ENCODE data around the gene TIMM10.

TIMM10 gene

DNA sequence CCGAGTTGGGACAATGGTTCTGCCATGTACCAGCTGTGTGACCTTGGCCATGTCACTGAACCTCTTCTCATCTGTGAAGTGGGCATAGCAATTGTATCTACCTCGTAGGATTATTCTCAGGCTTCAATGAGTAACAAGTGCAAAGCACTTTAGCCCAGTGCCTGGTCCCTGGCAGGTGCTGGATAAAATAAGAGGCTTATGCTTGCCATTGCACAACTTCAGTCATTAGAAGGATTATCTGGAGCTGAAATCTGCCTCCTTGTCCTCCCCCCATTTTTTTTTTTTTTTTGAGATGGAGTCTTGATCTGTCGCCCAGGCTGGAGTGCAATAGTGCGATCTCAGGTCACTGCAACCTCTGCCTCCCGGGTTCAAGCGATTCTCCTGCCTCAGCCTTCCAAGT is 14.0 kb upstream of the TIMM10 start:
- Histone ChIP-seq H3K9me3 (ENCODE audit: severe bottlenecking) (no peaks in the 10 kb centered on the region), H3K27me3 (ENCODE audit: insufficient read depth, poor library complexity, severe bottlenecking) (no peaks in the 10 kb centered on the region), H3K4me1 (ENCODE audit: insufficient read depth, poor library complexity, severe bottlenecking) (no peaks in the 10 kb centered on the region), H3K36me3 (ENCODE audit: low read depth) (no peaks in the 10 kb centered on the region; the same call in 1 of the 2 replicates), H3K27ac (ENCODE audit: poor library complexity, severe bottlenecking) (no peak overlapping the region), H3K4me3 (ENCODE audit: severe bottlenecking) (no peak overlapping the region)
- ATAC-seq (ENCODE audit: low read depth) (no peak), DNase-seq (ENCODE audit: low spot score) (no peak)
- TF ChIP-seq, protein P1, sequence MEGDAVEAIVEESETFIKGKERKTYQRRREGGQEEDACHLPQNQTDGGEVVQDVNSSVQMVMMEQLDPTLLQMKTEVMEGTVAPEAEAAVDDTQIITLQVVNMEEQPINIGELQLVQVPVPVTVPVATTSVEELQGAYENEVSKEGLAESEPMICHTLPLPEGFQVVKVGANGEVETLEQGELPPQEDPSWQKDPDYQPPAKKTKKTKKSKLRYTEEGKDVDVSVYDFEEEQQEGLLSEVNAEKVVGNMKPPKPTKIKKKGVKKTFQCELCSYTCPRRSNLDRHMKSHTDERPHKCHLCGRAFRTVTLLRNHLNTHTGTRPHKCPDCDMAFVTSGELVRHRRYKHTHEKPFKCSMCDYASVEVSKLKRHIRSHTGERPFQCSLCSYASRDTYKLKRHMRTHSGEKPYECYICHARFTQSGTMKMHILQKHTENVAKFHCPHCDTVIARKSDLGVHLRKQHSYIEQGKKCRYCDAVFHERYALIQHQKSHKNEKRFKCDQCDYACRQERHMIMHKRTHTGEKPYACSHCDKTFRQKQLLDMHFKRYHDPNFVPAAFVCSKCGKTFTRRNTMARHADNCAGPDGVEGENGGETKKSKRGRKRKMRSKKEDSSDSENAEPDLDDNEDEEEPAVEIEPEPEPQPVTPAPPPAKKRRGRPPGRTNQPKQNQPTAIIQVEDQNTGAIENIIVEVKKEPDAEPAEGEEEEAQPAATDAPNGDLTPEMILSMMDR (IDR thresholded peaks at IDR 0.05; ENCODE audit: poor library complexity, severe bottlenecking) = no peak

DNA sequence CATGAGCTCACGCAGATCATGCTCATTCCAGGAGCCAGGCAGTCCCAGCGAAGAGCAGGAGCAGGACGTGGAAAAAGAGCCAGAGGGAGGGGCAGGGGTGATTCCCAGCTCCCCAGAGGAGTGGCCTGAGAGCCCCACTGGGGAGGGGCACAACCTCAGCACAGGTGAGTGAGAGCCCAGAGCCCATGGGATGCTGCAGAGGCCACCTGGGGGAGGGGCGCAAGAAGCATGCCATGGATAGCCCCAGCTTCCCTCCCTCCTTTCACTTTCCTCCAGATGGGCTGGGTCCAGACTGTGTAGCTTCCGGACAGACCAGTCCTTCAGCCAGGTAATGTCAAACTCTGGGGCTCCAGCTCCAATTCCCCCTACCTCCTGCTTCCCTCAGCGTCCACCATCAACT is 13.0 kb upstream of the TIMM10 start:
- Histone ChIP-seq H3K9me3 (ENCODE audit: severe bottlenecking) (no peaks in the 10 kb centered on the region), H3K27me3 (ENCODE audit: insufficient read depth, poor library complexity, severe bottlenecking) (no peaks in the 10 kb centered on the region), H3K27ac (ENCODE audit: poor library complexity, severe bottlenecking) (no peak overlapping the region), H3K36me3 (ENCODE audit: low read depth) (no peaks in the 10 kb centered on the region), H3K4me1 (ENCODE audit: insufficient read depth, poor library complexity, severe bottlenecking) (no peaks in the 10 kb centered on the region), H3K4me3 (ENCODE audit: severe bottlenecking) (no peak overlapping the region)
- TF ChIP-seq, protein P1 (IDR thresholded peaks at IDR 0.05; ENCODE audit: poor library complexity, severe bottlenecking) = no peak
- no peak for DNase-seq (ENCODE audit: low spot score)
- ATAC-seq (ENCODE audit: low read depth) = peak; percentile 50; the same call in 2 of the 3 replicates

DNA sequence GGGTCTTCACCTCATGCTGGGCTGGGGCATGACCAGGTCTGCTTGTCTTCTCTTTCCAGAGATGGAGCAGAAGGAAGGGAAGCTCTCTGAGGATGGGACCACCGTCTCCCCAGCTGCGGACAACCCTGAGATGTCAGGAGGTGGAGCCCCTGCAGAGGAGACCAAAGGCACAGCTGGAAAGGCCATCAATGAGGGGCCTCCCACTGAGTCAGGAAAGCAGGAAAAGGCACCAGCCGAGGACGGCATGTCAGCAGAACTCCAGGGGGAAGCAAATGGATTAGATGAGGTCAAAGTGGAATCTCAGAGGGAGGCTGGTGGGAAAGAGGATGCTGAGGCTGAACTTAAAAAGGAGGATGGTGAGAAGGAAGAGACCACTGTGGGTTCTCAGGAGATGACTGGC is 12.0 kb upstream of the TIMM10 start:
- Histone ChIP-seq H3K27ac (ENCODE audit: poor library complexity, severe bottlenecking) (no peak overlapping the region), H3K27me3 (ENCODE audit: insufficient read depth, poor library complexity, severe bottlenecking) (no peaks in the 10 kb centered on the region), H3K4me3 (ENCODE audit: severe bottlenecking) (no peak overlapping the region), H3K9me3 (ENCODE audit: severe bottlenecking) (no peaks in the 10 kb centered on the region), H3K4me1 (ENCODE audit: insufficient read depth, poor library complexity, severe bottlenecking) (no peaks in the 10 kb centered on the region), H3K36me3 (ENCODE audit: low read depth) (no peaks in the 10 kb centered on the region)
- TF ChIP-seq, protein P1 (IDR thresholded peaks at IDR 0.05; ENCODE audit: poor library complexity, severe bottlenecking) = no peak
- DNase-seq (ENCODE audit: low spot score) (no peak), ATAC-seq (ENCODE audit: low read depth) (no peak)

DNA sequence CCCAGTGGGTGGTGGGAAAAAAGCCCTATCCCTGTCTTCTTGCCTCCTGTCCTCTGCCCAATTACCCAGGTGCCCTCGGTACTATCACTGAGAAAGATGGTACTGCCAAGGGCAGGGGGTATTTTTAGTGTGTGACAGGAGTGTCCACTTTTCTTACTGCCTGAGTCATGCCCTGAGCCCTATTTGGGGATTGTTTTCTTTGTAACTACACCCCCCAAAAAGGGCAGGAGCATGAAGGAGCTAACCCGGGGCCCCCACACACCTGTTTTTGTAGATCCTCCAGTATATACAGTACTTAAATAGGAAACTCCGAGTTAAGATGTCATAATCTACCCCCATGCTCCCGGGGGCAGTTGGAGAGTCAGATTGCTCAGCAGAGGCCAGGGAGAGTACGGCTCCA is 10.6 kb upstream of the TIMM10 start:
- Histone ChIP-seq H3K4me1 (ENCODE audit: insufficient read depth, poor library complexity, severe bottlenecking) (no peaks in the 10 kb centered on the region), H3K27me3 (ENCODE audit: insufficient read depth, poor library complexity, severe bottlenecking) (no peaks in the 10 kb centered on the region), H3K36me3 (ENCODE audit: low read depth) (no peaks in the 10 kb centered on the region), H3K4me3 (ENCODE audit: severe bottlenecking) (no peak overlapping the region), H3K9me3 (ENCODE audit: severe bottlenecking) (no peaks in the 10 kb centered on the region), H3K27ac (ENCODE audit: poor library complexity, severe bottlenecking) (no peak overlapping the region)
- ATAC-seq (ENCODE audit: low read depth) = no peak
- TF ChIP-seq, protein P1 (IDR thresholded peaks at IDR 0.05; ENCODE audit: poor library complexity, severe bottlenecking) = no peak
- no peak for DNase-seq (ENCODE audit: low spot score)

DNA sequence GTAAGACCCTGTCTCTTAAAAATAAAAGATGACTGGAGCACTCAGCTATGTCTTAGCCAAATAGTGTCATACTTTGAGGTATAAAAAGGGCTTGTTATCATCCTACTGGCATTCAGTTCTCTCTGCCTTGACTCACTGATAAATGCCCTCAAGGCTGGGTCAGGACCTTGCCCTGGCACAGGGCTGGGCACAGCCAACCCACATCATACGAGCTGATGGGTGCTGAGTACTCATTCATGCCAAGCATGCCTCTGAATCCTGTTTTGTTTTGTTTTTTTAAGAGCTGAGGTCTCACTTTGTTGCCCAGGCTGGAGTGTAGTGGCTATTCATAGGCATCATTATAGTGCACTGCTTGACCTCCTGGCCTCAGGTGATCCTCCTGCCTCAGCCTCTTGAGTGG is 8.8 kb upstream of the TIMM10 start:
- ATAC-seq (ENCODE audit: low read depth) (0 out of 3 replicates have a peak, but pooled peaks have one; percentile 9), DNase-seq (ENCODE audit: low spot score) (no peak)
- Histone ChIP-seq H3K9me3 (ENCODE audit: severe bottlenecking) (no peaks in the 10 kb centered on the region), H3K36me3 (ENCODE audit: low read depth) (no peaks in the 10 kb centered on the region), H3K27ac (ENCODE audit: poor library complexity, severe bottlenecking) (no peak overlapping the region), H3K27me3 (ENCODE audit: insufficient read depth, poor library complexity, severe bottlenecking) (no peaks in the 10 kb centered on the region), H3K4me1 (ENCODE audit: insufficient read depth, poor library complexity, severe bottlenecking) (no peaks in the 10 kb centered on the region), H3K4me3 (ENCODE audit: severe bottlenecking) (no peak overlapping the region)
- TF ChIP-seq, protein P1 (IDR thresholded peaks at IDR 0.05; ENCODE audit: poor library complexity, severe bottlenecking) = no peak

Measured in RWPE2 (cell line).